Measurements from ENCODE around the gene TMEM52.

- TF ChIP-seq CTCF (conservative IDR thresholded peaks at IDR 0.05 in 1 of 2, IDR thresholded peaks at IDR 0.05 in 1 of 2; ENCODE audit: extremely low read depth in 1 of 2, insufficient read depth in 1 of 2, low read depth in 1 of 2, low read length in 2 of 2) (no peak), EZH2 (IDR thresholded peaks at IDR 0.05; ENCODE audit: borderline replicate concordance, low read length) (no peak)
Measured at GRCh38 chr1:1890506-1891348, 28.4 kb downstream of the TMEM52 start, which contains the start of gene GNB1.
